Panc1 (cell line): ENCODE results near the gene OR3A2. TPM values are rescaled to one million over a fixed set of nuclear protein-coding genes. Genes with fewer than 3 reads are reported as not detected.

ENCODE experiments used
- ATAC-seq: fragments of 200-7000 bp; cut with Tn5 transposase; 2 replicates; pipeline ENCODE4 v1.9.1; 2020; ENCODE audit warnings: mild to moderate bottlenecking, moderate library complexity
- BruUV-seq: library from RNA; stranded (reverse); fragments of 400-500 nt; replicated peaks from 2 replicates; lab custom pipeline; 2021; lab: Mats Ljungman, UMichigan
- CTCF ChIA-PET: fragments of 300-600 bp; sonication (Branson Sonifier 250); formaldehyde crosslinking; loops from one replicate; lab custom pipeline; 2022; ENCODE audit warnings: antibody characterized with exemption; lab: Charles Lee
- POLR2A ChIA-PET: fragments of 300-600 bp; sonication (Branson Sonifier 250); formaldehyde crosslinking; loops from one replicate; lab custom pipeline; 2022; ENCODE audit warnings: antibody characterized with exemption; lab: Charles Lee
- DNase-seq: peaks from one replicate; pipeline ENCODE4 v3.0.0-alpha.2; 2010; ENCODE audit warnings: low read depth, low spot score
- H3K27ac ChIP-seq: 2 replicates; pipeline ENCODE4 v1.5.1; 2011; ENCODE audit warnings: mild to moderate bottlenecking, low read length, inconsistent platforms
- H3K27me3 ChIP-seq: fragments of 200-500 bp; sonication (Bioruptor generic); 2 replicates; pipeline ENCODE4 v1.6.0; 2014; ENCODE audit warnings: low read length, inconsistent platforms; ENCODE audit not compliant: control insufficient read depth, insufficient read depth
- H3K36me3 ChIP-seq: fragments of 200-500 bp; sonication (Bioruptor generic); 2 replicates; pipeline ENCODE4 v1.5.1; 2014; ENCODE audit warnings: inconsistent platforms, mild to moderate bottlenecking, low read length, moderate library complexity; ENCODE audit not compliant: control insufficient read depth, insufficient read depth
- H3K4me1 ChIP-seq: 2 replicates; pipeline ENCODE4 v1.5.1; 2011; ENCODE audit warnings: inconsistent platforms, mild to moderate bottlenecking, low read length, moderate library complexity; ENCODE audit not compliant: control insufficient read depth, insufficient read depth
- H3K4me3 ChIP-seq, 2 experiments: 2 replicates each; pipeline ENCODE4 v1.5.1; 2011 to 2012; ENCODE audit warnings: low read depth in 2 of 2, low read length in 2 of 2, mild to moderate bottlenecking in 2 of 2, inconsistent platforms in 1 of 2, moderate library complexity in 1 of 2
- H3K9me3 ChIP-seq: fragments of 200-500 bp; sonication (Bioruptor generic); 2 replicates; pipeline ENCODE4 v1.5.1; 2014; ENCODE audit warnings: low read depth, mild to moderate bottlenecking, inconsistent platforms, low read length, moderate library complexity; ENCODE audit not compliant: control insufficient read depth, insufficient read depth
- CTCF ChIP-seq: fragments of 450-650 bp; IDR thresholded peaks from 2 replicates; pipeline ENCODE4 v1.5.1; 2017; ENCODE audit warnings: mild to moderate bottlenecking
- POLR2AphosphoS5 ChIP-seq: IDR thresholded peaks from 2 replicates; pipeline ENCODE4 v1.6.1; 2012; ENCODE audit warnings: mild to moderate bottlenecking, low read depth, low read length, moderate library complexity
- REST ChIP-seq, 2 experiments: IDR thresholded peaks; 2 replicates each; pipeline ENCODE4 v1.6.1; 2011 to 2012; ENCODE audit warnings: low read depth in 2 of 2, control low read depth in 1 of 2, low read length in 1 of 2, mild to moderate bottlenecking in 1 of 2, moderate library complexity in 1 of 2; ENCODE audit not compliant: insufficient read depth in 1 of 2
- SIN3A ChIP-seq: IDR thresholded peaks from 2 replicates; pipeline ENCODE4 v1.6.1; 2012; ENCODE audit warnings: low read depth, mild to moderate bottlenecking, low read length, moderate library complexity, borderline replicate concordance; ENCODE audit not compliant: insufficient read depth
- TCF7L2 ChIP-seq: IDR thresholded peaks from 2 replicates; pipeline ENCODE4 v1.6.1; 2011; ENCODE audit warnings: mild to moderate bottlenecking, low read depth, low read length, inconsistent platforms
- in situ Hi-C: cut with HindIII; loops from 2 replicates; pipeline ENCODE4 v1.10.0; 2016; ENCODE audit warnings: low sequenced_read_pairs, low pct_unique_long_range_greater_than_20kb
- intact Hi-C: fragments of 100-400 bp; cut with micrococcal nuclease; formaldehyde crosslinking; loops from one replicate; pipeline ENCODE4 v1.10.0; 2022; ENCODE audit not compliant: unreplicated experiment
- total RNA-seq: library from RNA; stranded (reverse); gene quantifications from one replicate; pipeline ENCODE4 v1.2.1, GENCODE V29; 2021; ENCODE audit not compliant: unreplicated experiment

The OR3A2 gene
- total RNA-seq, 1 experiment from 2014 or later = not detected

GRCh38 chr17:3335876-3336275 is 50.2 kb downstream of the OR3A2 start:
- no peaks in the 10 kb centered on the region for H3K27me3 ChIP-seq
- intact Hi-C loops = no loop called here
- no peaks in the 10 kb centered on the region for H3K36me3 ChIP-seq
- H3K9me3 ChIP-seq = no peaks in the 10 kb centered on the region
- ATAC-seq (no peak), DNase-seq (no peak)
- ChIA-PET POLR2A (no interaction called here), CTCF (no interaction called here)
- no peaks in the 10 kb centered on the region for H3K4me1 ChIP-seq
- H3K27ac ChIP-seq = no peak overlapping the region
- BruUV-seq = no TSS peak
- in situ Hi-C loops = no loop called here
- no peak for TF ChIP-seq REST (IDR thresholded peaks at IDR 0.05; ENCODE audit: insufficient read depth in 1 of 2, low read depth in 2 of 2, low read length in 1 of 2)
- no peak for TF ChIP-seq TCF7L2
- peak; percentile 51 for TF ChIP-seq CTCF
- no peak for TF ChIP-seq POLR2AphosphoS5
- no peak for TF ChIP-seq SIN3A
- H3K4me3 ChIP-seq = no peak overlapping the region

- no TSS peak for BruUV-seq
- TF ChIP-seq SIN3A (no peak), TCF7L2 (no peak), POLR2AphosphoS5 (no peak), REST (IDR thresholded peaks at IDR 0.05; ENCODE audit: insufficient read depth in 1 of 2, low read depth in 2 of 2, low read length in 1 of 2) (no peak), CTCF (no peak)
- H3K9me3 ChIP-seq = no peaks in the 10 kb centered on the region
- DNase-seq = no peak
- H3K4me3 ChIP-seq = no peak overlapping the region
- no peaks in the 10 kb centered on the region for H3K36me3 ChIP-seq
- H3K27ac ChIP-seq = no peak overlapping the region
- CTCF ChIA-PET = no interaction called here
- intact Hi-C loops (no loop called here), in situ Hi-C loops (no loop called here)
- H3K27me3 ChIP-seq = no peaks in the 10 kb centered on the region
- no peaks in the 10 kb centered on the region for H3K4me1 ChIP-seq
- POLR2A ChIA-PET = no interaction called here
- no peak for ATAC-seq
Observed at GRCh38 chr17:3318336-3318735, 67.8 kb downstream of the OR3A2 start.
